Measurements from ENCODE around the gene PPM1H. TPM values are rescaled to one million over a fixed set of nuclear protein-coding genes. Genes with fewer than 3 reads are reported as not detected.

PPM1H gene
- 1.1 and 4.1 TPM in 2 replicates for total RNA-seq

GRCh38 chr12:62934799-62935674, at the start of gene PPM1H:
Gene PPM1H, minus strand, starts transcription at chr12:62935150. Its CDS starts 414 bp downstream, at chr12:62934736.

Other genes with a start within 250 kb of the PPM1H start
- gene AVPR1A, start 216.1 kb upstream of the PPM1H start, total RNA-seq, result not detected in 2 replicates

Measured in cardiac atrium fibroblast (primary cell).